Measurements from ENCODE around the gene LNP1.

The LNP1 gene

DNA sequence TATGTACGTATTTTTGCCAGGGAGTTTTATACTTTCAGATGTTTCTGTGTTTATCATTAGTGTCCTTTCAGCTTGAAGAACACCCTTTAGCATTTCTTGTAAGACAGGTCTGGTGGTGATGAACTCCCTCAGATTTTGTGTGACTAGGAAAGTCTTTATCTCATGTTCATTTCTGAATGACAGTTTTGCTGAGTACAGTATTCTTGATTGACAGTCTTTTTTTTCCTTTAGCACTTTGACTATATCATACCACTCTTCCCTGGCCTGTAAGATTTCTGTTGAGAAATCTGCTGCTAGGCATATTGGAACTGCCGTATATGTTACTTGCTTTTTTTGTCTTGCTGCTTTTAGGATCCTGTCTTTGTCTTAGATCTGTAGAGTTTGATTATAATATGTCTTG, 5.8 kb downstream of the LNP1 start:
- TF ChIP-seq, protein P1, sequence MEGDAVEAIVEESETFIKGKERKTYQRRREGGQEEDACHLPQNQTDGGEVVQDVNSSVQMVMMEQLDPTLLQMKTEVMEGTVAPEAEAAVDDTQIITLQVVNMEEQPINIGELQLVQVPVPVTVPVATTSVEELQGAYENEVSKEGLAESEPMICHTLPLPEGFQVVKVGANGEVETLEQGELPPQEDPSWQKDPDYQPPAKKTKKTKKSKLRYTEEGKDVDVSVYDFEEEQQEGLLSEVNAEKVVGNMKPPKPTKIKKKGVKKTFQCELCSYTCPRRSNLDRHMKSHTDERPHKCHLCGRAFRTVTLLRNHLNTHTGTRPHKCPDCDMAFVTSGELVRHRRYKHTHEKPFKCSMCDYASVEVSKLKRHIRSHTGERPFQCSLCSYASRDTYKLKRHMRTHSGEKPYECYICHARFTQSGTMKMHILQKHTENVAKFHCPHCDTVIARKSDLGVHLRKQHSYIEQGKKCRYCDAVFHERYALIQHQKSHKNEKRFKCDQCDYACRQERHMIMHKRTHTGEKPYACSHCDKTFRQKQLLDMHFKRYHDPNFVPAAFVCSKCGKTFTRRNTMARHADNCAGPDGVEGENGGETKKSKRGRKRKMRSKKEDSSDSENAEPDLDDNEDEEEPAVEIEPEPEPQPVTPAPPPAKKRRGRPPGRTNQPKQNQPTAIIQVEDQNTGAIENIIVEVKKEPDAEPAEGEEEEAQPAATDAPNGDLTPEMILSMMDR (IDR thresholded peaks at IDR 0.05) = no peak
- DNase-seq (ENCODE audit: low spot score) = no peak
- no peak overlapping the region for H3K4me3 ChIP-seq
- no peak overlapping the region for H3K27ac ChIP-seq

DNA sequence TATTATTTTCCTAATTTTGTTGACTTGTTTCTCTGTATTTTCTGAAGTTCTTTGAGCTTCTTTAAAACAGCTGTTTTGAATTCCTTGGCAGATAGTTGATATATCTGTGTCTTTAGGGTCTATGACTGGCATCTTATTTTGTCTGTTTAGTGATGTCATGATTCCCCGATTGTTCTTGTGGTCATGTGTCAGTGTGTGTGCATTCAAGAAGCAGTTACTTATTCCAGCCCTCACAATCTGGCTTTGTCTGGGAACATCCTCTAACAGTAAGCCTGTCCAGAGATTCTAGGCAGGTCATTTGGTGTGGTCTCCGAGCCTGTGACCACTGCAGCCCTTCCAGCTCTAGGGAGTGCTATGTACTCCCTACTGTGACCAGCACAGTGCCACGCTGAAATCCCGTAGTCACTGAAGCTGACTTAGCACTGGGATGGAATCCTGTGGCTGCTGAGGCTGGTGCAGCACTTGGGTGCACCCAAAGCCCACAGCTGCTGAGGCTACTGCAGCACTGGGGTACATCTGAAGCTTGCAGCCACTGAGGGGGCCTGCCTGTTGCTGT, 6.7 kb downstream of the LNP1 start:
- Histone ChIP-seq H3K27ac (no peak overlapping the region), H3K4me3 (no peak overlapping the region)
- DNase-seq (ENCODE audit: low spot score) = no peak
- TF ChIP-seq, protein P1 (IDR thresholded peaks at IDR 0.05) = no peak

DNA sequence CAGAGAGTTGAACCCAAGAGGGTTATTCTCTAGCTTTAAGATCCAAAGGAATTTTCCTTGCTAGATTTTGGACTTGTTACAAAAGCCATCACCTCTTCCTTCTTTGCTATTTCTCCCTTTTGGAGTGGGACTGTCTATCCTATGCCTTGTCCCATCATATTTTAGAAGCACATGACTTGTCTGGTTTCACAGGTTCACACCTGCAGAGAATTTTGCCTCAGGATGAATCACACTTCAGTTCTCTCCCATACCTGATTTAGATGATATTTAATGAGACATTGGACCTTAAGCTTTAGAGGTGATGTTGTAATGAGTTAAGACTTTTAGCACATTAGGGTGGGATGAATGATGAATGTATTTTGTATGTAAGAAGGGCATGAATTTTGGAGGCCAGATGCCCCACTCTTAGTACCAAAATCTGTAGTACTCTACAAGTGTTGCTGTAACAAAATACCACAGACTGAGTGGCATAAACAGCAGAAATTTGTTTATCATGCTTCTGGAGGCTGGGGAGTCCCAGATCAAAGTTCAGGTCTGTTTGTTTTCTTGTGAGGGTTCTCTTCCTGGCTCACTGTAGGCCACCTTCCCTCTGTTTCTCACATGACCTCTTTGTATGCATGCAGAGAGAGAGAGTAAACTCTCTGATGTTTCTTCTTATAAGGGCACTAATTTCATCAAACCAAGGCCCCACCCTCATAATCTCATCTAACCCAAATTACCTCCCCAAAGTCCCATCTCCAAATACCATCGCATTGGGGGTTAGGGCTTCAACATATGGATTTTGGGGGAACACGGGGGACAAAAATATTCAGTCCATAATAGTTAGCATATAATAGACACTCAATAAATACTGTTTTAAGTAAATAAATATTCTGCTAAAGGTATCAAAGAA, 10.0 kb downstream of the LNP1 start:
- TF ChIP-seq, protein P1 (IDR thresholded peaks at IDR 0.05) = no peak
- Histone ChIP-seq H3K4me3 (no peak overlapping the region), H3K27ac (no peak overlapping the region)
- DNase-seq (ENCODE audit: low spot score) = no peak

- no peak for DNase-seq (ENCODE audit: low spot score)
- Histone ChIP-seq H3K4me3 (no peak overlapping the region), H3K27ac (no peak overlapping the region)
- TF ChIP-seq, protein P1 (IDR thresholded peaks at IDR 0.05) = no peak
These were observed 11.7 kb downstream of the LNP1 start for GRCh38 chr3:100412912-100413590.

- DNase-seq (ENCODE audit: low spot score) = no peak
- Histone ChIP-seq H3K4me3 (no peak overlapping the region), H3K27ac (no peak overlapping the region)
- TF ChIP-seq, protein P1 (IDR thresholded peaks at IDR 0.05) = no peak
These were observed 12.3 kb downstream of the LNP1 start for GRCh38 chr3:100413613-100414012.

DNA sequence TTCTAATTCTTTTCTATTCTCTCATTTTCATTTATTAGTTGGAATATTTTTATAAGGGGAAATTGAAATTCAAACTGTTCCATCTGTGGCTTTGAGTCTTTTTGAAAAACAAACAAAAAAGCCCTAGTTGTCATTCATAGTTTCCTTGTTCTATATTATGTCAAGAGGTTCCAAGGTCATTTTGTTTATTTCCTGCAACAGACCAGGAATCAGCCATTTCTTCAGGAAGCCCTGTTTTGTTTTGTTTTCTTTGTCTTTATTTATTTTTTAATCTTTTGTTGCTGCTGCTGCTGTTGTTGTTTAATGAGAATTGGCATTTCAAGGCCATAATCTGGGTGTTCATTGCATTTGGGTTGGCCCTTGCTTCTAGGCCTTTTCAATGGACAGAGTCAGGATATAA, 14.8 kb downstream of the LNP1 start:
- TF ChIP-seq, protein P1 (IDR thresholded peaks at IDR 0.05) = no peak
- H3K27ac ChIP-seq = no peak overlapping the region
- no peak overlapping the region for H3K4me3 ChIP-seq
- DNase-seq (ENCODE audit: low spot score) = no peak

Data from coronary artery (tissue), 2 donors.